PC-3 (cell line): Measurements from ENCODE around the gene BMP5. TPM values are rescaled to one million over a fixed set of nuclear protein-coding genes. Genes with fewer than 3 reads are reported as not detected.

Experiments used
- ATAC-seq: fragments of 200-7000 bp; cut with Tn5 transposase; 2 replicates; pipeline ENCODE4 v1.9.1; 2020; ENCODE audit warnings: mild to moderate bottlenecking, moderate library complexity
- BruUV-seq: library from RNA; stranded (reverse); fragments of 400-500 nt; replicated peaks from 2 replicates; lab custom pipeline; 2021; lab: Mats Ljungman, UMichigan
- CTCF ChIA-PET: fragments of 300-600 bp; sonication (Branson Sonifier 250); formaldehyde crosslinking; loops from one replicate; lab custom pipeline; 2022; ENCODE audit warnings: antibody characterized with exemption; lab: Charles Lee
- POLR2A ChIA-PET: fragments of 300-600 bp; sonication (Branson Sonifier 250); formaldehyde crosslinking; loops from one replicate; lab custom pipeline; 2022; ENCODE audit warnings: antibody characterized with exemption; ENCODE audit not compliant: unreplicated experiment; lab: Charles Lee
- DNase-seq: peaks from one replicate; pipeline ENCODE4 v3.0.0-alpha.2; 2015
- H2AFZ ChIP-seq: fragments of 300-600 bp; sonication (generic); 2 replicates; pipeline ENCODE4 v1.6.0; 2016; ENCODE audit warnings: antibody characterized with exemption, low read length
- H3F3A ChIP-seq: fragments of 300-600 bp; sonication (generic); one replicate; pipeline ENCODE4 v1.6.0; 2017; ENCODE audit warnings: antibody characterized with exemption, low read length, control low read depth, mild to moderate bottlenecking; ENCODE audit not compliant: unreplicated experiment
- H3K27ac ChIP-seq: fragments of 300-600 bp; sonication (generic); 2 replicates; pipeline ENCODE4 v1.5.1; 2016; ENCODE audit warnings: mild to moderate bottlenecking, low read length
- H3K27me3 ChIP-seq: fragments of 300-600 bp; sonication (generic); 2 replicates; pipeline ENCODE4 v1.6.1; 2016; ENCODE audit warnings: low read length, mixed read lengths
- H3K36me3 ChIP-seq: fragments of 300-600 bp; sonication (generic); 2 replicates; pipeline ENCODE4 v1.6.1; 2016; ENCODE audit warnings: low read depth, mixed run types, low read length, mixed read lengths
- H3K4me1 ChIP-seq: fragments of 300-600 bp; sonication (generic); 2 replicates; pipeline ENCODE4 v1.5.1; 2016; ENCODE audit warnings: low read length; ENCODE audit not compliant: insufficient read depth
- H3K4me2 ChIP-seq: fragments of 300-600 bp; sonication (generic); 2 replicates; pipeline ENCODE4 v1.6.0; 2016; ENCODE audit warnings: low read length
- H3K4me3 ChIP-seq: fragments of 300-600 bp; sonication (generic); 2 replicates; pipeline ENCODE4 v1.5.1; 2016; ENCODE audit warnings: mild to moderate bottlenecking, low read length, mixed read lengths
- H3K79me2 ChIP-seq: fragments of 300-600 bp; sonication (generic); 2 replicates; pipeline ENCODE4 v1.6.1; 2017; ENCODE audit warnings: low read length, mixed read lengths
- H3K9ac ChIP-seq: fragments of 300-600 bp; sonication (generic); 2 replicates; pipeline ENCODE4 v1.6.0; 2016; ENCODE audit warnings: mild to moderate bottlenecking, low read length
- H3K9me2 ChIP-seq: fragments of 300-600 bp; sonication (generic); replicated peaks from 2 replicates; pipeline ENCODE4 v1.6.1; 2016; ENCODE audit warnings: mixed run types, low read length, mixed read lengths
- H3K9me3 ChIP-seq: fragments of 300-600 bp; sonication (generic); 2 replicates; pipeline ENCODE4 v1.6.1; 2016; ENCODE audit warnings: low read length, mixed read lengths
- H4K20me1 ChIP-seq: fragments of 300-600 bp; sonication (generic); 2 replicates; pipeline ENCODE4 v1.6.1; 2016; ENCODE audit warnings: low read length, mixed read lengths
- EZH2 ChIP-seq: fragments of 300-600 bp; sonication (generic); IDR thresholded peaks from one replicate; pipeline ENCODE4 v1.6.1; 2017; ENCODE audit warnings: antibody characterized with exemption, mild to moderate bottlenecking, low read length; ENCODE audit not compliant: unreplicated experiment
- EZH2phosphoT487 ChIP-seq: fragments of 300-600 bp; sonication (generic); IDR thresholded peaks from 2 replicates; pipeline ENCODE4 v1.6.1; 2018; ENCODE audit warnings: mild to moderate bottlenecking, antibody characterized with exemption, low read length, borderline replicate concordance
- intact Hi-C: fragments of 100-400 bp; cut with micrococcal nuclease; formaldehyde crosslinking; loops from 2 replicates; pipeline ENCODE4 v1.9.0; 2023
- total RNA-seq: library from RNA; depleted of rRNA; stranded (reverse); fragments of >200 nt; gene quantifications from 2 replicates; pipeline ENCODE4 v1.2.3, GENCODE V29; 2014
- TF ChIP-seq, protein P1 (sequence below): fragments of 300-600 bp; sonication (generic); conservative IDR thresholded peaks from 2 replicates; pipeline ENCODE4 v1.5.1; 2017; ENCODE audit warnings: antibody characterized with exemption, low read depth, mild to moderate bottlenecking, low read length

Gene BMP5
- total RNA-seq, 1 experiment from 2014 or later = not detected

DNA sequence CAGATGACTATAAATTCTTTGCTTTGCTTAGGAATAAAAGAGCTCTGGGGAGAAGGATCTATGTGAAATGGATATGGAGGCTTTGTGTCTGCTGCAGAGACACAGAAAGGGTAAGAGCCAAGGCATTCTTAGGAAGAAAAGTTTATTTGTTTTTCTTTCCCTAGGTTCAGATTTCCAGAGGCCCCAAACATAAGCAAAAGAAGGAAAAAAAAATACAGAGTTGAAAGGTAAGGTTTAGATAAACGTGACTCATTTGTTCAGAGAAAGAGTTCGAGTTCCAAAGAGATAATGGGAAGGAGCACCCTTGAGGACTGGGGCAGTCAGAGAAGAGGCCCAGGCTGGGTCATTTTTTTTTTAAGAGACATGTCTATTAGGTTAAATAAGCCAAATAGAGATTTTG is 27.4 kb upstream of the BMP5 start:
- DNase-seq = no peak
- Histone ChIP-seq H3K9me3 (no peaks in the 10 kb centered on the region), H3K9ac (no peak overlapping the region), H3K4me3 (no peak overlapping the region), H3K4me1 (no peaks in the 10 kb centered on the region), H3K36me3 (no peaks in the 10 kb centered on the region), H3K27ac (no peak overlapping the region), H3K27me3 (no peaks in the 10 kb centered on the region), H3K4me2 (no peak overlapping the region), H3F3A (no peaks in the 10 kb centered on the region), H4K20me1 (no peaks in the 10 kb centered on the region), H3K79me2 (no peaks in the 10 kb centered on the region), H3K9me2 (no peaks in the 10 kb centered on the region), H2AFZ (no peak overlapping the region)
- BruUV-seq = no TSS peak
- no peak for ATAC-seq
- POLR2A ChIA-PET = no interaction called here
- intact Hi-C loops = no loop called here
- CTCF ChIA-PET = no interaction called here
- no peak for TF ChIP-seq EZH2
- TF ChIP-seq, protein P1, sequence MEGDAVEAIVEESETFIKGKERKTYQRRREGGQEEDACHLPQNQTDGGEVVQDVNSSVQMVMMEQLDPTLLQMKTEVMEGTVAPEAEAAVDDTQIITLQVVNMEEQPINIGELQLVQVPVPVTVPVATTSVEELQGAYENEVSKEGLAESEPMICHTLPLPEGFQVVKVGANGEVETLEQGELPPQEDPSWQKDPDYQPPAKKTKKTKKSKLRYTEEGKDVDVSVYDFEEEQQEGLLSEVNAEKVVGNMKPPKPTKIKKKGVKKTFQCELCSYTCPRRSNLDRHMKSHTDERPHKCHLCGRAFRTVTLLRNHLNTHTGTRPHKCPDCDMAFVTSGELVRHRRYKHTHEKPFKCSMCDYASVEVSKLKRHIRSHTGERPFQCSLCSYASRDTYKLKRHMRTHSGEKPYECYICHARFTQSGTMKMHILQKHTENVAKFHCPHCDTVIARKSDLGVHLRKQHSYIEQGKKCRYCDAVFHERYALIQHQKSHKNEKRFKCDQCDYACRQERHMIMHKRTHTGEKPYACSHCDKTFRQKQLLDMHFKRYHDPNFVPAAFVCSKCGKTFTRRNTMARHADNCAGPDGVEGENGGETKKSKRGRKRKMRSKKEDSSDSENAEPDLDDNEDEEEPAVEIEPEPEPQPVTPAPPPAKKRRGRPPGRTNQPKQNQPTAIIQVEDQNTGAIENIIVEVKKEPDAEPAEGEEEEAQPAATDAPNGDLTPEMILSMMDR = no peak
- TF ChIP-seq EZH2phosphoT487 = no peak

DNA sequence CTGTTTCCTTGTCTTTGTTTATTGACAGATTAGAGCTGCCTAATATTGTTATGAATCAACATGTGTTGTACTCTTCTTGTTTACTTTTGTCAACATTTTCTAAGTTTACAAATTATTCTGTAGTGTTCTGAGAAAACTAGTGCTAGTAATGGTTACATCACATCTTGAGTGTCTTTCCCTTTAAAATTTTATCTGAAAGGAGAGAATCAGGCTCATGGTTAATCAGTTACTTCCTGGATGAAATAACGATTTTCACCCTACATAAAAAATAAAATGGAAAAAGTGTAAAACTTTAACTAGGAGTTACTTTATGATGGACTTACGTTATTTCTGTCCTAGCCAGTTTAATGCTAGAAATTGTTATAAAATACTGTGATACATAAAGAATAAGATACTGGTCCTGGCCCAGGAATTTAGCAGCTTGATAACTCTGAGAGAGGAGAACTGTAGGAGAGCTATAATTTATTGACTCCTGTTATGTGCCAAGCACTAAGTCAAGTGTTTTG is 26.4 kb upstream of the BMP5 start:
- no peak overlapping the region for H2AFZ ChIP-seq
- no peaks in the 10 kb centered on the region for H3K9me2 ChIP-seq
- CTCF ChIA-PET = no interaction called here
- no peaks in the 10 kb centered on the region for H4K20me1 ChIP-seq
- intact Hi-C loops = no loop called here
- H3K36me3 ChIP-seq = no peaks in the 10 kb centered on the region
- H3K27me3 ChIP-seq = no peaks in the 10 kb centered on the region
- TF ChIP-seq EZH2phosphoT487 = no peak
- TF ChIP-seq EZH2 = no peak
- TF ChIP-seq, protein P1 = no peak
- DNase-seq (no peak), ATAC-seq (no peak)
- H3K4me2 ChIP-seq = no peak overlapping the region
- no peaks in the 10 kb centered on the region for H3K9me3 ChIP-seq
- H3K79me2 ChIP-seq = no peaks in the 10 kb centered on the region
- no peak overlapping the region for H3K9ac ChIP-seq
- H3K27ac ChIP-seq = no peak overlapping the region
- no TSS peak for BruUV-seq
- no peaks in the 10 kb centered on the region for H3K4me1 ChIP-seq
- no peak overlapping the region for H3K4me3 ChIP-seq
- POLR2A ChIA-PET = no interaction called here
- no peaks in the 10 kb centered on the region for H3F3A ChIP-seq

DNA sequence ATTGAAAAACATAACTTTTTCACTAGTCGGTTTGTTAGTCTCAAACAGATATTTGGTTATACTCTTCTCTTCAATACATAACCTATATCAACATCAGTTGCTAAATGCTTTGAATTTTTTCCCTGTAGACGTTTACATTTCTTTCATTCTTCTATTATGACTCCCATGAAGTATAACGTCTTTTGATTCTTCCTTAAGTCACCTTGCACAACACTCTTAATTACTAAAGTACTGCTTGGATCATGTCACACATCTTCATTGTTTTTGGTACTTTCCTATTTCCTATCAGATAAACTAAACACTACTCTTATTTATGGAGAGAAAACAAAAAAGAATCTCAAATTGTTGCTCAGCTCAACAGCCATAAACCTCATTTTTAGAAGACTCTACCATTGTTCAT is 23.0 kb upstream of the BMP5 start:
- intact Hi-C loops = no loop called here
- H3K9ac ChIP-seq = no peak overlapping the region
- H3K79me2 ChIP-seq = no peaks in the 10 kb centered on the region
- H3K27me3 ChIP-seq = no peaks in the 10 kb centered on the region
- no peaks in the 10 kb centered on the region for H3F3A ChIP-seq
- BruUV-seq = no TSS peak
- ChIA-PET POLR2A (no interaction called here), CTCF (no interaction called here)
- no peak overlapping the region for H3K4me2 ChIP-seq
- H3K36me3 ChIP-seq = no peaks in the 10 kb centered on the region
- DNase-seq (peak; percentile 34), ATAC-seq (no peak)
- H3K4me3 ChIP-seq = no peak overlapping the region
- H3K4me1 ChIP-seq = 0 out of 2 replicates have a peak, but pooled peaks cover 6% of the 10 kb centered on the region
- TF ChIP-seq, protein P1 = no peak
- TF ChIP-seq EZH2 (no peak), EZH2phosphoT487 (no peak)
- H2AFZ ChIP-seq = peak overlapping the region; percentile 54
- H3K27ac ChIP-seq = no peak overlapping the region
- no peaks in the 10 kb centered on the region for H4K20me1 ChIP-seq
- no peaks in the 10 kb centered on the region for H3K9me3 ChIP-seq
- H3K9me2 ChIP-seq = no peaks in the 10 kb centered on the region
